Sigmoid colon (tissue), 4 donors: ENCODE data around the gene HES6.

Source experiments
- CTCF ChIP-seq, 4 experiments: fragments of 450-650 bp in 3 of 4; fragments of 200-600 bp in 1 of 4; IDR thresholded peaks; one replicate each; pipeline ENCODE4 v1.5.1; 2016 to 2019; ENCODE audit warnings: antibody characterized with exemption in 4 of 4, mild to moderate bottlenecking in 3 of 4, moderate library complexity in 2 of 4
- POLR2AphosphoS5 ChIP-seq, 4 donors: sonication (generic); formaldehyde crosslinking; IDR thresholded peaks; one replicate each; pipeline ENCODE4 v1.6.1; 2017; ENCODE audit warnings: antibody characterized with exemption in 4 of 4

GRCh38 chr2:238265605-238266004 lies 25.8 kb upstream of the HES6 start:
- TF ChIP-seq POLR2AphosphoS5 (IDR thresholded peaks at IDR 0.05): no peak
- TF ChIP-seq CTCF (IDR thresholded peaks at IDR 0.05): no peak
